SK-N-SH (cell line): Measurements from ENCODE around the gene CHD6.

ENCODE experiments used
- CTCF ChIP-seq: fragments of 200-600 bp; sonication (generic); IDR thresholded peaks from 2 replicates; pipeline ENCODE4 v1.6.1; 2017; ENCODE audit warnings: antibody characterized with exemption, mild to moderate bottlenecking, moderate library complexity
- EP300 ChIP-seq, 2 experiments: IDR thresholded peaks; 2 replicates each; pipeline versions ENCODE4 v1.4.0 to v1.6.1; 2012; ENCODE audit warnings: borderline replicate concordance in 1 of 2, low read depth in 1 of 2, low read length in 1 of 2
- EZH2phosphoT487 ChIP-seq: fragments of 200-600 bp; sonication (generic); IDR thresholded peaks from 2 replicates; pipeline ENCODE4 v1.6.1; 2017; ENCODE audit warnings: low read depth, mixed run types, mild to moderate bottlenecking, antibody characterized with exemption, moderate library complexity, borderline replicate concordance
- FOXJ3 ChIP-seq: sonication (generic); formaldehyde crosslinking; IDR thresholded peaks from 2 replicates; pipeline ENCODE4 v1.5.1; 2020; ENCODE audit warnings: mild to moderate bottlenecking, missing genetic modification reagents
- FOXM1 ChIP-seq: IDR thresholded peaks from 2 replicates; pipeline ENCODE4 v1.4.0; 2012; ENCODE audit warnings: low read depth, mild to moderate bottlenecking
- POLR2AphosphoS5 ChIP-seq: IDR thresholded peaks from 2 replicates; pipeline ENCODE4 v1.6.1; 2012; ENCODE audit warnings: low read depth, low read length
- RCOR1 ChIP-seq: fragments of 150-350 bp; IDR thresholded peaks from 2 replicates; pipeline ENCODE4 v1.6.1; 2017; ENCODE audit warnings: antibody characterized with exemption, low read length
- RXRA ChIP-seq: IDR thresholded peaks from 2 replicates; pipeline ENCODE4 v1.4.0; 2012; ENCODE audit warnings: low read depth, mild to moderate bottlenecking, borderline replicate concordance
- TAF1 ChIP-seq: IDR thresholded peaks from 2 replicates; pipeline ENCODE4 v1.6.1; 2012; ENCODE audit warnings: low read depth, mild to moderate bottlenecking, low read length, moderate library complexity, borderline replicate concordance
- USF1 ChIP-seq: IDR thresholded peaks from 2 replicates; pipeline ENCODE4 v1.4.0; 2012; ENCODE audit warnings: low read depth, borderline replicate concordance
- YY1 ChIP-seq: IDR thresholded peaks from 2 replicates; pipeline ENCODE4 v1.4.0; 2012; ENCODE audit warnings: low read depth, mild to moderate bottlenecking

GRCh38 chr20:41551011-41551705 is 67.0 kb downstream of the CHD6 start:
- TF ChIP-seq RCOR1 (no peak), TAF1 (no peak), EZH2phosphoT487 (no peak), YY1 (no peak), FOXJ3 (CRISPR knock-in tag) (no peak), CTCF (no peak), FOXM1 (no peak), RXRA (no peak), USF1 (no peak), EP300 (IDR thresholded peaks at IDR 0.05; ENCODE audit: borderline replicate concordance in 1 of 2, low read depth in 1 of 2, low read length in 1 of 2) (no peak), POLR2AphosphoS5 (no peak)
